ENCODE data around the gene TBX20. TPM values are rescaled to one million over a fixed set of nuclear protein-coding genes. Genes with fewer than 3 reads are reported as not detected.

Gene TBX20
- total RNA-seq, 2 donors from 2014 or later: 1.2 TPM; not detected in 1

GRCh38 chr7:35258868-35259522 lies 5.1 kb upstream of the TBX20 start:
- TF ChIP-seq POLR2A (IDR thresholded peaks at IDR 0.05) (no peak), POLR2AphosphoS5 (IDR thresholded peaks at IDR 0.05) (no peak)
- TF ChIP-seq, protein P1, sequence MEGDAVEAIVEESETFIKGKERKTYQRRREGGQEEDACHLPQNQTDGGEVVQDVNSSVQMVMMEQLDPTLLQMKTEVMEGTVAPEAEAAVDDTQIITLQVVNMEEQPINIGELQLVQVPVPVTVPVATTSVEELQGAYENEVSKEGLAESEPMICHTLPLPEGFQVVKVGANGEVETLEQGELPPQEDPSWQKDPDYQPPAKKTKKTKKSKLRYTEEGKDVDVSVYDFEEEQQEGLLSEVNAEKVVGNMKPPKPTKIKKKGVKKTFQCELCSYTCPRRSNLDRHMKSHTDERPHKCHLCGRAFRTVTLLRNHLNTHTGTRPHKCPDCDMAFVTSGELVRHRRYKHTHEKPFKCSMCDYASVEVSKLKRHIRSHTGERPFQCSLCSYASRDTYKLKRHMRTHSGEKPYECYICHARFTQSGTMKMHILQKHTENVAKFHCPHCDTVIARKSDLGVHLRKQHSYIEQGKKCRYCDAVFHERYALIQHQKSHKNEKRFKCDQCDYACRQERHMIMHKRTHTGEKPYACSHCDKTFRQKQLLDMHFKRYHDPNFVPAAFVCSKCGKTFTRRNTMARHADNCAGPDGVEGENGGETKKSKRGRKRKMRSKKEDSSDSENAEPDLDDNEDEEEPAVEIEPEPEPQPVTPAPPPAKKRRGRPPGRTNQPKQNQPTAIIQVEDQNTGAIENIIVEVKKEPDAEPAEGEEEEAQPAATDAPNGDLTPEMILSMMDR (IDR thresholded peaks at IDR 0.05): no peak
- intact Hi-C loops (cut with DNase I): no loop called here
- H3K27me3 ChIP-seq (replicated peaks; ENCODE audit: insufficient read depth): peaks cover 51% of the 10 kb centered on the region
- H3K4me1 ChIP-seq (replicated peaks): no peaks in the 10 kb centered on the region
- H3K9me3 ChIP-seq: no peaks in the 10 kb centered on the region
- no peak overlapping the region for H3K4me3 ChIP-seq
- no peaks in the 10 kb centered on the region for H3K36me3 ChIP-seq
- 9% methylated on average over 27 of the region's 27 CpGs for WGBS
- H3K27ac ChIP-seq: no peak overlapping the region
- DNase-seq (ENCODE audit: low spot score): no peak

DNA sequence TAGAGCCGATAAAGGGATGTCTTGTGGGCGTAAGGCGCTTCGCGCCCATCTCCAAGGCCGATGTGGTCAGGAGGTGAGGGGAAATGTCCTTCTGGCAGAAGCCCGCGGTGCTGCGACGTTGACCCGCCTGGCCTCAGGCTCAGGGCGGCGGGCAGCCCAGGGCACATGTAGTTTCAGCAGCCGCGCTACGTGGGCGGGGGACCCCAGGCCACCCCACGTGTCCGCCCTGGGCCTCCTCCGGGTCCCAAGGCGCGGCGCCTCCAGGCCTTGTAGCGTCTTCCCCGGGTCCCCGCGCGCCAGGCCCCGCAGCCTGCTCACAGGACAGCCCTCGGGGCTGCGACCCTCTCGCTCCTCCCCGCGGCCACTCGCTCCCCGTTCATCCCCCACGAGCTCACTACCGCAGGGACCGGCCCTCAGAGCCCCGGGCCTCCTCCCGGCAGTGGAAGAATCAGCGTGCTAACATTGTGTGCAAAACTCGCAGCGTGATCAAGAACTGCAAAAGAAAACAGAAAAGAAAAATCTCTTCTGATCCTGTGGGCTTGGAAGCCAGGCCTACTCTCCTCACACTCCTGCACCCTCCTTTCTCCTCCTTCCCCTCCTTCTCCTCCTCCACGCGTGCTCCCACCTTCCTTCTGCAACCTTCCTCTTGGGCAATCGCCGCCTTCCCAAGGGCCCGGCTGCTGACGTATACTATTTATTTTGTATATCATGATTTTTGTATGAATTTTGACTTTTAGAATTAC lies 4.4 kb upstream of the TBX20 start:
- no peaks in the 10 kb centered on the region for H3K4me1 ChIP-seq (replicated peaks)
- intact Hi-C loops (cut with DNase I): no loop called here
- WGBS: 7% methylated on average over 30 of the region's 50 CpGs
- H3K4me3 ChIP-seq: no peak overlapping the region
- H3K27me3 ChIP-seq (replicated peaks; ENCODE audit: insufficient read depth): peaks cover 58% of the 10 kb centered on the region
- H3K9me3 ChIP-seq: peaks cover 5% of the 10 kb centered on the region
- H3K27ac ChIP-seq: no peak overlapping the region
- no peaks in the 10 kb centered on the region for H3K36me3 ChIP-seq
- no peak for DNase-seq (ENCODE audit: low spot score)
- TF ChIP-seq, protein P1 (IDR thresholded peaks at IDR 0.05): no peak
- TF ChIP-seq POLR2AphosphoS5 (IDR thresholded peaks at IDR 0.05): no peak
- no peak for TF ChIP-seq POLR2A (IDR thresholded peaks at IDR 0.05)

DNA sequence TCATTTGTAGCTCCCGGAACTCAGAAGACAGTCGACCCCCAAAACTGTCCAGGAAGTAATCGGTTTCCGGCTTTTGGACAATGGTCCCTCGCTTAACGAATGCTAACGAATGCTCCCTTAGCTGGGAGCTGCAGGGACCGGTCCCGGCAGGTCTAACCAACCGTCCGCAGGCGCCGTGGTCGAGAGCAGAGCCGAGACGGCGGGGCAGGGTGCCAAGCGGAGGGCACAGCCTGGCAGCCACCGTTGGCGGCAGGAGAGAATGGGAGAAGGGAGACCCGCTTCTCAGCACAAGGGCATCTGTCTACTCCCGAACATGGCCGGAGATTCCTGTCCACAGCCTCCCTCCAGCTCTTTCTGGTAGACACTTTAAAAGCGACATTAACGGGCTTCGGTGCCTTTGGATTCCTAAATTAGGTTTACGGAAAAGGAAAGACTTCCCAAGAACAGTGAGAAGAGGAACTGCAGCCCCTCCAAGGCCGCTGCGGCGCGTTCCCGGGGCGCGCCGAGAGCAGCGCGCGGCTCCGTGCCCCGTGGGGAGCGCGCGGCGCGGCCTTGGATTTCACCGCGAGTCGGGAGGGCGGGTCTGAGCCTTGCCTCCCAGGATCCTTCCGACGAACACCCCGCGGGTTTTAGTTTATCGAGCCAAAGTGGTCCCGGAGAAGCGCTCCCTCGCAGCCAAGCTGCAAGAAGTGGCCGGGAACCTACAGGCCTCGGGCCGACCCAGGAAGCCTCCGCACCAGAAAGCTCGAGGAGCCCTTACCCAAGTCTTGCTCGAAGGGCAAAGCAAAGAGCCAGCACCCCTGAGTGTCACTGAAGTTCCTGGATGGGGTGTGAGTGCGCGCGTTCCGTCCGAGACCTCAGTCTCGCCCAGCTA lies 3.6 kb upstream of the TBX20 start:
- intact Hi-C loops (cut with DNase I): no loop called here
- Histone ChIP-seq H3K27ac (no peak overlapping the region), H3K4me3 (no peak overlapping the region), H3K36me3 (no peaks in the 10 kb centered on the region), H3K27me3 (replicated peaks; ENCODE audit: insufficient read depth) (peaks cover 58% of the 10 kb centered on the region), H3K4me1 (replicated peaks) (no peaks in the 10 kb centered on the region), H3K9me3 (peaks cover 5% of the 10 kb centered on the region)
- no peak for DNase-seq (ENCODE audit: low spot score)
- TF ChIP-seq POLR2AphosphoS5 (IDR thresholded peaks at IDR 0.05) (no peak), POLR2A (IDR thresholded peaks at IDR 0.05) (no peak)
- TF ChIP-seq, protein P1 (IDR thresholded peaks at IDR 0.05): no peak
- WGBS: 5% methylated on average over 69 of the region's 69 CpGs

DNA sequence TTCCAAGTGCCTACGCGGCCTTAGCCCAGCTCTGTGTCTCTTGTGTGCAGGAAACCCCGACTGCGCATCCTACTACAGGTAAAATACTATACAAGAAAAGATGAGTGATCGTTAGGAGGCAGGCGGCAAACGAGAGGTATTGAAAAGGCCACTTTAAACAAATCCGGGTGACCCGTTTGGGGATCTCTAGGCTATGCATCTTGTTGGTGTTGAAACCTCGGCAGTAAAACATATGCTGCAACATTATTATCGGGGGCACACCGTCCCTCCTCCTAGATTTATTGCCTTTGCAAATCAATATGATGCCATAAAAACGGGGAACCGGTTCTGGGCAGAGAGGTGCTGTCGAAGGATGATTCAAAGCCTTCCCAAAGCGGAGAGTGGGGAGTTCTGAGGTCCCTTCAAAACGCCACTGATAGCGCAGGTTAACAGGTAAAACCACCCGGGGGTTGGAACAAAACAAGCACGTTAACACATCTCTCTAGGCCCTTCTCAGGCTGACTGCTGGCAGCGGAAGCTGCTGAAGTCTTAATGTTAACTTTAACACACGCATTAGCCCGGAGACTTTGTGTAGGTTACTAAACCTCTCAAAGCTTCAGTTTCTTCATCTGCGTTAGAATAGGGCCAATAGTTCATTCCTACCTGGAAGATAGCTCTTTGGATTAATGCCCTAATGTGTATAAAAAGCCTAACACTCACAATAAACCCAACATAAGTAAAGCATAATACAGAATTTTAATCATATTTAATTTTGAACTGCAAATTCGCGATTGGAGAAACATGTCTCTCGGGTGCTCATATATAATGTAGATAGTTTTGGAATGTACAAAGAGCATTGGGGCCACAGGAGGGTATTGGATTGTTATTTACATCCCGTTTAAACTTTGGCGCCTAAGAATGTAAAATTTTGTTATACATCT lies 2.6 kb upstream of the TBX20 start:
- H3K27me3 ChIP-seq (replicated peaks; ENCODE audit: insufficient read depth): peaks cover 52% of the 10 kb centered on the region
- H3K4me3 ChIP-seq: no peak overlapping the region
- WGBS: 11% methylated on average over 29 of the region's 29 CpGs
- no peak for DNase-seq (ENCODE audit: low spot score)
- H3K36me3 ChIP-seq: no peaks in the 10 kb centered on the region
- peaks cover 5% of the 10 kb centered on the region for H3K9me3 ChIP-seq
- intact Hi-C loops (cut with DNase I): no loop called here
- TF ChIP-seq POLR2A (IDR thresholded peaks at IDR 0.05) (no peak), POLR2AphosphoS5 (IDR thresholded peaks at IDR 0.05) (no peak)
- TF ChIP-seq, protein P1 (IDR thresholded peaks at IDR 0.05): no peak
- H3K4me1 ChIP-seq (replicated peaks): no peaks in the 10 kb centered on the region
- no peak overlapping the region for H3K27ac ChIP-seq
